Measurements from ENCODE around the gene CRHR1.

DNA sequence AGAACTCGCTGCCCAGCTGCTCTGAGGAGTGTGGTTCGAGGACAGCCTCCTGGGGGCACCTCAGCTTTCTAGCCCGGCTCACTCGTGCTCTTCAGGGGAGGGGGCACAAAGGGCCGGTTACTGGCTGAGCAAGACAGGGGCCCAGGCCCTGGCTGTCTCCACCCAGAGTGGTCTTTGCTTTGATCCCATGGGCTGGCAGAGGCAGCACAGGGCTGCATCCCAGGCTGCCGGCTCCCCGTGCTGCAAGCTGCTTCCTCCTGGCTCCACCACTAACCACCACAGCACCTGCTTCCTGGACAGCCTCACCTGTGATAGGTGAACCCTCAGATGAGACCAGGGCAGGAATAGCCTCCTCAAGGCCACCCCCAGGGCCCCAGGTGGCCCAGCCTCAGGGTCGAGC is 67.3 kb downstream of the CRHR1 start:
- TF ChIP-seq, protein P1, sequence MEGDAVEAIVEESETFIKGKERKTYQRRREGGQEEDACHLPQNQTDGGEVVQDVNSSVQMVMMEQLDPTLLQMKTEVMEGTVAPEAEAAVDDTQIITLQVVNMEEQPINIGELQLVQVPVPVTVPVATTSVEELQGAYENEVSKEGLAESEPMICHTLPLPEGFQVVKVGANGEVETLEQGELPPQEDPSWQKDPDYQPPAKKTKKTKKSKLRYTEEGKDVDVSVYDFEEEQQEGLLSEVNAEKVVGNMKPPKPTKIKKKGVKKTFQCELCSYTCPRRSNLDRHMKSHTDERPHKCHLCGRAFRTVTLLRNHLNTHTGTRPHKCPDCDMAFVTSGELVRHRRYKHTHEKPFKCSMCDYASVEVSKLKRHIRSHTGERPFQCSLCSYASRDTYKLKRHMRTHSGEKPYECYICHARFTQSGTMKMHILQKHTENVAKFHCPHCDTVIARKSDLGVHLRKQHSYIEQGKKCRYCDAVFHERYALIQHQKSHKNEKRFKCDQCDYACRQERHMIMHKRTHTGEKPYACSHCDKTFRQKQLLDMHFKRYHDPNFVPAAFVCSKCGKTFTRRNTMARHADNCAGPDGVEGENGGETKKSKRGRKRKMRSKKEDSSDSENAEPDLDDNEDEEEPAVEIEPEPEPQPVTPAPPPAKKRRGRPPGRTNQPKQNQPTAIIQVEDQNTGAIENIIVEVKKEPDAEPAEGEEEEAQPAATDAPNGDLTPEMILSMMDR (conservative IDR thresholded peaks at IDR 0.05; ENCODE audit: low read depth, low read length) = no peak
- no peak for TF ChIP-seq EZH2phosphoT487 (IDR thresholded peaks at IDR 0.05; ENCODE audit: borderline replicate concordance, low read length)
- no peak for TF ChIP-seq EZH2 (IDR thresholded peaks at IDR 0.05; ENCODE audit: low read length, unreplicated experiment)

All from PC-3 (cell line).